Esophagus (tissue), 2 donors: ENCODE measurements around the gene CNOT4. TPM values are rescaled to one million over a fixed set of nuclear protein-coding genes. Genes with fewer than 3 reads are reported as not detected.

ENCODE experiments used
- H3K27ac ChIP-seq, 2 donors: one replicate each; pipeline ENCODE4 v1.5.1; 2013; ENCODE audit warnings: low read depth in 2 of 2, mild to moderate bottlenecking in 2 of 2, inconsistent platforms in 1 of 2, low read length in 1 of 2, moderate library complexity in 1 of 2
- H3K27me3 ChIP-seq, 2 donors: one replicate each; pipeline ENCODE4 v1.6.1; 2013; ENCODE audit warnings: low read length in 2 of 2, control low read depth in 1 of 2, mild to moderate bottlenecking in 1 of 2; ENCODE audit not compliant: insufficient read depth in 2 of 2, control insufficient read depth in 1 of 2
- H3K36me3 ChIP-seq, 2 donors: one replicate each; pipeline ENCODE4 v1.6.1; 2013; ENCODE audit warnings: low read length in 1 of 2; ENCODE audit not compliant: control insufficient read depth in 2 of 2, insufficient read depth in 2 of 2
- H3K4me1 ChIP-seq, 2 donors: one replicate each; pipeline ENCODE4 v1.6.1; 2013; ENCODE audit warnings: low read length in 1 of 2; ENCODE audit not compliant: control insufficient read depth in 2 of 2, insufficient read depth in 2 of 2
- H3K4me3 ChIP-seq, 2 donors: one replicate each; pipeline ENCODE4 v1.5.1; 2013; ENCODE audit warnings: low read length in 2 of 2, mild to moderate bottlenecking in 2 of 2, low read depth in 1 of 2, moderate library complexity in 1 of 2
- H3K9me3 ChIP-seq, 2 donors: one replicate each; pipeline ENCODE4 v1.6.1; 2013; ENCODE audit warnings: mild to moderate bottlenecking in 2 of 2, low read depth in 1 of 2, low read length in 1 of 2, moderate library complexity in 1 of 2; ENCODE audit not compliant: control insufficient read depth in 2 of 2, insufficient read depth in 1 of 2
- WGBS, 2 donors: extraction: QIAGEN DNeasy Blood & Tissue Kit; methylation state at CpG; one replicate each; pipeline ENCODE4 v1.1.7; 2013; 5-methylcytosine and 5-hydroxymethylcytosine counted together
- polyA plus RNA-seq, 2 donors: library from polyadenylated mRNA; stranded (reverse); fragments of 200-250 nt; gene quantifications; one replicate each; pipeline ENCODE4 v1.2.3, GENCODE V29; 2013
- donor health status: healthy with polysubstance abuse.
- donor health status: Bipolar disorder and iron deficiency.

Gene CNOT4
- polyA plus RNA-seq, 2 donors, result 5.2 to 6.9 TPM

- no peaks in the 10 kb centered on the region for H3K4me1 ChIP-seq
- no peaks in the 10 kb centered on the region for H3K9me3 ChIP-seq
- 85 to 93% methylated on average over 3 of the region's 3 CpGs for WGBS, 2 donors
- no peak overlapping the region for H3K27ac ChIP-seq
- no peak overlapping the region for H3K4me3 ChIP-seq
- H3K36me3 ChIP-seq, result no peaks in the 10 kb centered on the region
- H3K27me3 ChIP-seq, result no peaks in the 10 kb centered on the region
Measured at GRCh38 chr7:135382173-135382572, 127.7 kb downstream of the CNOT4 start.

- H3K27me3 ChIP-seq, result no peaks in the 10 kb centered on the region
- no peaks in the 10 kb centered on the region for H3K4me1 ChIP-seq
- no peak overlapping the region for H3K27ac ChIP-seq
- no peak overlapping the region for H3K4me3 ChIP-seq
- no peaks in the 10 kb centered on the region for H3K36me3 ChIP-seq
- WGBS, 2 donors, result 94% methylated on average over 1 of the region's 1 CpG
- H3K9me3 ChIP-seq, result no peaks in the 10 kb centered on the region
Measured at GRCh38 chr7:135381369-135381768, 128.5 kb downstream of the CNOT4 start.

GRCh38 chr7:135380351-135380750, 129.6 kb downstream of the CNOT4 start:
- Histone ChIP-seq H3K9me3 (no peaks in the 10 kb centered on the region), H3K4me1 (no peaks in the 10 kb centered on the region), H3K36me3 (no peaks in the 10 kb centered on the region), H3K27me3 (no peaks in the 10 kb centered on the region), H3K4me3 (no peak overlapping the region), H3K27ac (no peak overlapping the region)

- Histone ChIP-seq H3K9me3 (no peaks in the 10 kb centered on the region), H3K4me3 (no peak overlapping the region), H3K27ac (no peak overlapping the region), H3K4me1 (no peaks in the 10 kb centered on the region), H3K27me3 (no peaks in the 10 kb centered on the region), H3K36me3 (no peaks in the 10 kb centered on the region)
Measured at GRCh38 chr7:135377171-135377570, 132.7 kb downstream of the CNOT4 start.

GRCh38 chr7:135375908-135376699, 133.8 kb downstream of the CNOT4 start:
- H3K9me3 ChIP-seq, result no peaks in the 10 kb centered on the region
- H3K36me3 ChIP-seq, result no peaks in the 10 kb centered on the region
- no peaks in the 10 kb centered on the region for H3K27me3 ChIP-seq
- no peaks in the 10 kb centered on the region for H3K4me1 ChIP-seq
- no peak overlapping the region for H3K4me3 ChIP-seq
- no peak overlapping the region for H3K27ac ChIP-seq
- WGBS, 2 donors, result 92 to 93% methylated on average over 5 of the region's 5 CpGs

GRCh38 chr7:135374736-135375135, 135.2 kb downstream of the CNOT4 start:
- Histone ChIP-seq H3K27me3 (no peaks in the 10 kb centered on the region), H3K4me3 (no peak overlapping the region), H3K36me3 (no peaks in the 10 kb centered on the region), H3K4me1 (no peaks in the 10 kb centered on the region), H3K9me3 (no peaks in the 10 kb centered on the region), H3K27ac (no peak overlapping the region)
- 91 to 93% methylated on average over 3 of the region's 3 CpGs for WGBS, 2 donors

GRCh38 chr7:135372222-135372621, 137.7 kb downstream of the CNOT4 start:
- H3K9me3 ChIP-seq, result no peaks in the 10 kb centered on the region
- no peaks in the 10 kb centered on the region for H3K27me3 ChIP-seq
- H3K36me3 ChIP-seq, result no peaks in the 10 kb centered on the region
- no peak overlapping the region for H3K27ac ChIP-seq
- WGBS, 2 donors, result 93 to 94% methylated on average over 10 of the region's 10 CpGs
- no peak overlapping the region for H3K4me3 ChIP-seq
- H3K4me1 ChIP-seq, result no peaks in the 10 kb centered on the region

- Histone ChIP-seq H3K27me3 (no peaks in the 10 kb centered on the region), H3K4me3 (no peak overlapping the region), H3K27ac (no peak overlapping the region), H3K36me3 (no peaks in the 10 kb centered on the region), H3K4me1 (no peaks in the 10 kb centered on the region), H3K9me3 (no peaks in the 10 kb centered on the region)
- 69 to 83% methylated on average over 1 of the region's 1 CpG for WGBS, 2 donors
Measured at GRCh38 chr7:135370656-135371055, 139.2 kb downstream of the CNOT4 start.

- Histone ChIP-seq H3K4me1 (no peaks in the 10 kb centered on the region), H3K27me3 (no peaks in the 10 kb centered on the region), H3K27ac (no peak overlapping the region), H3K36me3 (no peaks in the 10 kb centered on the region), H3K4me3 (no peak overlapping the region), H3K9me3 (no peaks in the 10 kb centered on the region)
Measured at GRCh38 chr7:135369405-135369804, 140.5 kb downstream of the CNOT4 start.

- Histone ChIP-seq H3K9me3 (no peaks in the 10 kb centered on the region), H3K4me3 (no peak overlapping the region), H3K36me3 (peaks cover 0 to 2% of the 10 kb centered on the region in 2 donors), H3K4me1 (no peaks in the 10 kb centered on the region), H3K27ac (no peak overlapping the region), H3K27me3 (no peaks in the 10 kb centered on the region)
- WGBS, 2 donors, result 62 to 83% methylated on average over 5 of the region's 5 CpGs
Measured at GRCh38 chr7:135368416-135369186, 141.3 kb downstream of the CNOT4 start.
